ENCODE measurements around the gene SHB.

The SHB gene

DNA sequence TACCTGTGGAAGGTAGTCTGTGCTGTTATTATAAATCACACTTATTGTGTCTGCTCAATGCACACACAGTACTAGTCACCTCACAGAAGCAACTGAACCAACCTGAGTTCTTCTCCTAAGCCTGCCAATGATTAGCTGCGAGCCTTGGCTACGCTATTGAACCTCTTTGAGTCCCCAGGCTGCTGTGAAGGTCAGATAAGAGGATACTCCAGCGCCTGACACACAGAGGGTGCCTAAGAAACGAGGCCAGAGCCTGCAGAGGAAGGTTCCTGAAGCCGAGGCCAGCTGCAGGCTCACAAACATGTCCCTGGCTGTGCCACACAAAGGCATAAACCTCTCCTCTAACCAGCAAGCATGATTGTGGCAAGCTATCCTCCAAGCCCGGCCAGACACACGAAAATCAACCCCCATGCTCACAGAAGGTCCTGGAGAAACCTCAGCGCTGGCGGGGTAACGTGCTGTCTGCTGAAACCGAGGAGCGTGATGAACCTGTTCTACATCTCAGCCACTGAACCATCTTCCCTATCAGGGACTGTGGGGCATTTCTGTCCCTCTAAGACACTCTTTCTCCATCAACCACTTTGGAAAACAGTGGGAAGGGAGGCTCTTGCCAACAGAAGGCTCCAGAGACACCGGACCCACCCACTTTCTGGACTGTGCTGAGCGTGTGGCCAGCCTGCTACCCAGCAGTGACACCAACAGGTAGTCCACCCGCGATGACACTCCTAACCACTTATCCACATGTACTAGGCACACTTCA is 111.9 kb downstream of the SHB start:
- no peak for DNase-seq (ENCODE audit: extremely low read depth in 1 of 2, low read depth in 1 of 2)

DNA sequence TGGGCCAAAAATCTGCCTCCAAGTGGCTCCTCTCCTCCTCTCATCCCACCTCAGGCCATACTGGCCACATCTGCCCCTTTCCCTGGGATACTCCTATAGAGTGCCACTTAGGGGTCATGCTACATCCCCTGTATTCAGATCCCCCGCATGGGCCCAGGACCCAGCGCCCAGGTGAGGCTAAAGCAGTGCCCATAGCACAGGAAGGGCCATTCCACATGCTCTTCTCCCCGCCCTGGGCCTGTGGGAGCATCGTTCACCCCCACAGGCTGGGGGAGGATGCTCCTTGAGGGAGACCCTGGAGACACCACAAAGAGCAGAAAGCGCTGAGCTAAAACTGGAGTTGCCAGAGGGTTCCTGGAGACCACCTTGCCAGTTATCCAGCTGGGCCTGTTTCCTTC is 112.6 kb downstream of the SHB start:
- DNase-seq (ENCODE audit: extremely low read depth in 1 of 2, low read depth in 1 of 2), result no peak

DNA sequence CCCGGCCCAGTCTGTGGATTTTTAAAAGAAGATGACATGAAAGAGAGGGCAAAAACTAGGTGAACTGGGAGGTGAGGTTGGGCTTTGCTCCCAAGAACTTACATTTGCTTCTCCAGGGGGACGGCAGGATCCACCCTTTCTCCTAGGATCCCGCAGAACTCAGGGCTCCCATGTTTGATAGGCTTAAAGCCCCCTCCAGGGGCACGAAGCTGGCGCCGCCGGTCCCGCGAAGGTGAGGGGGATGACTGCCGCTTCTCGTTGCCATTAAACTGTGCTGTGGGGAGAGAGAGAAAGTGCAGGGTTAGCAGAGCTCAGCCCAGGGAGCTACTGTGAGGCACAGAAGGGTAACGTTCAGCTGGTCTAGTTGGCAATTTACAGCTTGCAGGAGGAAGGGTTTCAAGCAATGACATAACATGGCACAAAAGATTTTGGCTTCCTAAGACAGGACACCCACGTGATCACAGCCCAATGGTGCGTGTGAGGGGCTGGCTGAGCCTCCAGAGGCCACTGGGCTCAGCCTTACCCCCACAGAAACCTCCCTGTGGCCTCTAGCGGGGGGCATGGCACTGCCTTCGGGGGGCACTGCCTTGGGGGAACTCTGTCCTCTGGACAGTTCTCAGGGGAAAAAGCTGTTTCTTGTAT is 113.1 kb downstream of the SHB start:
- DNase-seq (ENCODE audit: extremely low read depth in 1 of 2, low read depth in 1 of 2), result no peak

DNA sequence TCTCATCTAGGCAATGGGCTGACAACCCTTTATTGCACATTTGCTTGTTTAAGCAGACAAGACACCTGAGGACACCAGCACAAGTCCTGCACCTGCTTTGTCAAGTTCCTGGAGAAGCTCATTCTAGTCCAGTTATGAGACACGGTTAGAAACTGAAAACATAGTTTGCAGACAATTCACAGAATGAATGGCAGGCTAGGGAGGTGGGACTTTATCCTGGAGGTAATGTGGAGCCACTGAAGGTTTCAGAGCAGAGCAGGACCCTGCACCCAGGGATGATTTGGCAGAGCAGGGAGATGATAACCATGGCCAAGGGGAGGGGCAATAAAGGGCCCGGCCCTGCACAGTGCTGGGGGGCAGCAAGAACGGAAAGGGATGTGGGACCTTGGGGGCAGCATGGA is 114.4 kb downstream of the SHB start:
- DNase-seq (ENCODE audit: extremely low read depth in 1 of 2, low read depth in 1 of 2), result no peak

DNA sequence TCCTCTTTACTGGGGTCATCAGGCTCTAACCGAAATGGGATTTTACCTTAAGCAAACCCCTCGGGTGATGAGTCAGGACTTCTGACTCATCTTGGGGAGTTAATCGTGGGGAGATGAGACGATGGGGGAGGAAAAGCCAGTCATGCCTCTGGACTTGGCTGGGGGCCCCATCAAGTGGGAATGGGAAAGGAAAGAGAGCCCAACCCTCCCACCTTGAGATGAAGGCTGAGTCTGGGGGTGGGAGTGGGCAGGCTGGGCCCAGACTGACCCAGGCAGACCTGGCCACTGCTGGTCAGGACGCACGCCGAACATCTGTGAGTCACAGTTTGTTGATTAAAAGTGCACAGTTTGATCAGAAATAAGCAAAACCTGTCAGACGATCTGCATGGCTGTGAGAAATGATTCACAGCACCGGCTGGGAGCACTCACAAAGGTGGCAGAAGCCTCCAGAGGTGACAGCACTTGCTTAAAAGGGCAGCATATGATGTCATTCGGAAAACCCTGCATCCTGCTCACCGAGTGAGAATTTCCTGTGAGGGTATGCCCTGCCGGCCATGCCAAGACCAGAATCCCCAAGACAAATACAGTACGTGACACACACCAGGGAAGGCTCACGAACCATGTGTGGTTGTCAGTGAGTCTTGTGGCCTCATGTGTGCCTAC is 115.1 kb downstream of the SHB start:
- DNase-seq (ENCODE audit: extremely low read depth in 1 of 2, low read depth in 1 of 2), result peak in 1 of 2 donors; percentile 54

DNA sequence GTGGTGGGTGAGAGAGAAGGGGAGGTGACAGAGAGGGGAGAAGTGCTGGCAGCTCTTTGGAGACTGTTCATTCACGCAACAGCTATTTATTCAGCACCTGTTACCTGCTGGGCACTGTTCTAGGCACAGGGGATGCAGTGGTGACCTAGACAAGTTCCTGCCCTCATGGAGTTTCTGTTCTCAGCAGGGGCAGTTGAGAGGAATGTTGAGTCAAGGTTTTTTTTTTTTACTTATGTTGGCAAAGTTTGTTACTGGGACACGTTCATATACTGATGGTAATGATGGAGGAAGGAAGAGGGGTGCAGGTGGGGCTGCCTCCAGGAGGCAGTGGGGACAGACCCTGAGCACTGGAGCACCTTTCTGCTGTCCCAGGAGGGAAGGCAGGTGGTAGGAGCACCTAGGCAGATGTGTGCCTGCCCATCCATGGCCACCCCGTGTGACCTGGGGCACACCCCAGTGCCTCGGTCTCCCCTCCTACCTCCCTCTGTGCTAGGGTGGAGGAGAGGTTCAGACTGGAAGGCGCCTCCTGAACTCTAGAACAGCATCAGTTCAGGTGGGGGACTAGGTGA is 115.7 kb downstream of the SHB start:
- DNase-seq (ENCODE audit: extremely low read depth in 1 of 2, low read depth in 1 of 2), result no peak

DNA sequence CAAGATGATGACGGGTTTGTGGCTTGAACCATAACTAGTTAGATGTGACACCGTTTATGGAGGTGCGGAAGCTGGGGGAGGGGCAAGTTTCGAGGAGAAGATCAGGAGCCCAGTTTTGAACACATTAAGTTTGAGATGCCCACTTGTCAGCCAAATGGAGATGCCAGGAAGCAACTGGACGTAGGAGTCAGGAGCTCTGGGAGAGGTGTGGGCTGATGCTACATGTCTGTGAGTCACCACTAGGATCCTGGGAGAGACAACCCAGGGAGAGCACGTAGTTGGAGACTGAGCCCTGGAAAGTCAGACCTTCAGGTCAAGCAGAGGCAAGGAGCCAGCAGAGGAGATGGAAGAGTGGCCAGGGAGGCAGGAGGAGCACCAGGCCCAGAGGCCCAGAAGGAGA is 116.3 kb downstream of the SHB start:
- DNase-seq (ENCODE audit: extremely low read depth in 1 of 2, low read depth in 1 of 2), result no peak

DNA sequence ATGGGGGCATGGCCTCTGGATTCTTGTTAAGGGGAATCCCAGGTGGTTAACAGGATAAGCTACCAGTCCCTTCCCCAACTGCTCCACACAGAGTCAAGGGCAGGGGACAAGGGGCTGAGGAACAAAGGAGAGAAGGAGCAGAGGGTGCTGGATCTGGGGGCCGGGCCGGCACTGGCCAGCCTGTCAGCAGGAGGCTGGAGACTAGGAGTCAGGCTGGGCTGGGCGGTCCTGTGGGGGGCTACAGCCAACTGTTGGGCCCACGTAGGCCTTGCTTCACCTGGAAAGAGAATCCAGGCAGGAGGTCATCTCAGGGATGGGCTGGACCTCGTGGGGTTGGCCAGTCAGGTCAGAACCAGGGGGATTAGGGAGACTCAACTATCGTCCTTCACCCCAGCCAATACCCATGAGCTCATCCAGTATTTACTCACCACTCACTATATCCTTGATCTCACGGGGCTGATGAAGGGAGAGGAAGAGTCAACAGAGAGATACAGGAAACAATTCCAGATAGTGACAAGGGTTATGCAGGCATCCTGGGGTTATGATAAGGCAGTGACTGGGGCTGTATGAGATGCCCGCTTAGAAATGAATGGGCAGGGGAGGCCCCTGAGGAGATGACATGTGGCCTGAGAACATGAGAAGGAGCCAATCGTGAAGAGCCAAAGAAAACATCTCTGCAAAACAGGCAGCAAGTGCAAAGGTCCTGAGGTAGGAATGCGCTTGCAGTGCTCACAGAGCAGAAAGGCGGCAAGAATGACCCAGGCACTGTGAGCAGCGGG is 117.2 kb downstream of the SHB start:
- no peak for DNase-seq (ENCODE audit: extremely low read depth in 1 of 2, low read depth in 1 of 2)

DNA sequence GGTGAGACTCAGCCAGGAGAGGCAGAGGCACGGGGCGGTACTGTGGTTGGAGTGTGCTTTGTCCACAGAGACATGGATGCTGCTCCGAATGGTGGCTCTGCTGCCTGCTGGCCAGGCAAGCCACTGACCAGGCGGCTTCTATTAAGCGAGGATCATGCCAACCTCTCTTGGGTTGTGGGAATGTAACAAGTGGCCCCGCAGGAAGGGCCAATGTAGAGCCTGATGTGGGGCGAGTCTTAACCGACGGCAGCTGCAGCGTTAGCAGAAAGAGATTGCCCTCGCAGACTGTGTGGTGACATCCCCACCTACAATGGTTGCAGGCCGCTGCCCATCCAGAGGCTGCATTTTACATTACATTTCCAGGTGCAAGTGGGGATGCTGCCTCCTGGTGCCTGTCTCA is 118.5 kb downstream of the SHB start:
- DNase-seq (ENCODE audit: extremely low read depth in 1 of 2, low read depth in 1 of 2), result no peak

DNA sequence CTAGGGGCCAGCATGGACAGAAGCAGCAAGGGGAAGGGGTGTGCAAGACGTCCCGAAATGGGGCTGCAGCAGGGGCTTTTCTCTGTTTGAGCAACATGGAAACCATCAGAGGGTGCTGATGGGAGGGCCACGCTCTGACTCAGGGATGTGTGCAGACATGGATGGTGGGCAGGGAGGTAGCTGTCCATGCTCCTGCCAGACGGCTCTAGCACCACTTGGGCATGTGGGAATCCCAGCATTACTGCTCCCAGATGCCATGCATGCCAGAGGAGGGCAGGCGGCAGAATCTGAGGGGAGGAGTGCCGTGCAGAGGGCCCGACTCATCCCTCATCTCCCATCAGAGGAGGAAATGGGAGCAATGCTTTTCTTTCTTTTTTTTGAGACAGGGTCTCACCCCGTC is 119.5 kb downstream of the SHB start:
- no peak for DNase-seq (ENCODE audit: extremely low read depth in 1 of 2, low read depth in 1 of 2)

DNA sequence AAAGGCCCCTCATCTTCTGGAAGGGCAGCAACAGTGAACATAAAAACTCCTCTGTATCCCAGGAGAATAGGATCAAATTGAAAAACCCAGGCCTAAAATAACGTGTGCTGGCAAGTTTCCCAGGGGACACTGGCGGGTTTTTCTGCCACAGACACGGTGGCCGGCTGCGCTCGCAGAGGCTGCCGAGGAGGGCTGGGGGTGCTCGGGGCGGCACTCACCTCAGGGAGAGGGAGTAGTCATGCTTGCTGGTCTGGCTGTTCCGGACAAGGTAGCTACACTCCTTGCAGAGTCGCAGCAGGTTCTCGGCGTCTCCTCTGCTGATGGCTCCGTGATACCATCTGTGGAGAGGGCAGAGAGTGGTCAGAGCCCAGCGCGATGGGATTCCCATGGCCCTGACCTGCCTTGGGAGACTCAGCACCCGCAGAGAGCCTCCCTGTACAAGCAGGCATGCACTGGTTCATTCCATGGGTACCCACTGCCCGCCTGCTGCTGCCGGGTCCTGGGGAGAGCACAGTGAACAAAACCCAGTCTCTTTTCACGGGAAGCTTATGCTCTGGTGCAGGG is 120.5 kb downstream of the SHB start:
- DNase-seq (ENCODE audit: extremely low read depth in 1 of 2, low read depth in 1 of 2), result no peak

DNA sequence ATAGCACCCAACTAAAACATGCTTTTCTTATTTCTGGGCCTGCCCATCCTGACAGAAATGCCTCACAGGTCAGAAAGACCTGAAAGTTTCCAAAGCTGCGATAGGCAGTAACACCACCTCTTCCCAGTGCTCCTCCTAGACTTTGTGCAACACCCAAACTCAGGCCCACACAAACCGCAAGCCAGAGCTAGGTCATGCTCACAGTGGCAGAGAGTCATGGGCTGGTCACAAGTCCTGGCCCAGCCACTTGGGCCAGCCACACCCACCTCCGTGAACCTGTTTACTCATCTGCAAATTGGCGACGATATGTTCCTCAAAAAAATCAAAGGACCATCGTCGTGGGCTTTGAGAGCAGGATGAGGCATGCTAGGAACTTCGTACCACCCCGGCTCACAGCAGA is 121.0 kb downstream of the SHB start:
- no peak for DNase-seq (ENCODE audit: extremely low read depth in 1 of 2, low read depth in 1 of 2)

DNA sequence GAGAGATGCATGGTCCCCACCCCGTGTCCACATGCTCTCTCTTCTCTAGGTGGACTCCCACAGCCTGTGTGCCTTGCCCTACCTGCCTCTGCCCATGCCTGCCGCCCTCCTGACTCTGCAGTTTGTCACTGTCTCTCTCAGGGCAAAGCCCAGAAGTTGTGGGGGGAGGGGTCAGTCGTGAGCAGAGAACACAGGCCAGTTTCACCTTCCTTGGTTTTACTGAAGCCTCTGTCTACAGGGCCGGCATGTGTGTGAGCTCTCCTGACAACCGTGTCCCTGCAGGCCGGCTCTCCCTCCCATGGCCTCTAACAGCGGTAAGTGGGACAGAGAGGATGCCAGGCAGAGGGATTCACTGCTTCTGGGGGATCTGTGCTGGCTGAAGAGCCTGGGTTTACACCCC is 121.6 kb downstream of the SHB start:
- no peak for DNase-seq (ENCODE audit: extremely low read depth in 1 of 2, low read depth in 1 of 2)

DNA sequence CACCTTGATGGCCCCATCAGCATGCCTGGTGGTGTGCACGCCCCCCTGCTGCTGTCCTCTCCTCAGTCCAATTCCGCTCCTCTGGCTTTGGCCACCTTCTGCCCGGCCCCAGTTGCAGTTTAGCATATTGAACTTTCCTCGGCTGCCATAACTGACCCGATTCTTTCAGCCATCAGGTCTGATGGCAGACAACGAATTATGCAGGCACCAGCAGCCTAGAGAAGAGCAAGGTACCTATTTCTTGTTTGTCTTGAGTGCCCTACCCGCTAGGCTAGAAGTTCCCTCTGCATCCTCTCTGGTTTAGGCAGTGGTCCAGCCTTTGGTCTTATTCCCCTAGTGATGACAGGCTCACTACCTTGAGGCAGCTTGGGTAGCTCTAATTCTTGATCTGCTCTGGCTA is 122.1 kb downstream of the SHB start:
- no peak for DNase-seq (ENCODE audit: extremely low read depth in 1 of 2, low read depth in 1 of 2)

DNA sequence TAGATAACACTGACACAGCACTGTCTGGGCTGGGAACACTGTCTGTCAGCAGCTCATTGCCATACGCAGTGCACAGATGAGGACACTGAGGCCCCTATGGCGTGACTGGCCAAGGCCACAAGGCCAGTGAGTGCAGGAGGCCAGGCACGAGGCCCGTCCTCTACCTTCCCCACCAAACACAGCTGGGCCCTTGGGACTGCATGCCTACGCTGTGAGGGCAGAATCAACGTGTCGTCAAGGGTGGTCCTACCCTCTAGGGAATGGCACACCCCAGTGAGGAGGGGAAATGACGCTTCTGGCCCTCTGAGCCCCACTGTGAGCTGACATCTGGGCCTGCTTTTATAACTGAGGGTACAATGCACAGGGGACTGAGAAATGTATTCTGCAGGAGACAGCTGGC is 123.0 kb downstream of the SHB start:
- no peak for DNase-seq (ENCODE audit: extremely low read depth in 1 of 2, low read depth in 1 of 2)

DNA sequence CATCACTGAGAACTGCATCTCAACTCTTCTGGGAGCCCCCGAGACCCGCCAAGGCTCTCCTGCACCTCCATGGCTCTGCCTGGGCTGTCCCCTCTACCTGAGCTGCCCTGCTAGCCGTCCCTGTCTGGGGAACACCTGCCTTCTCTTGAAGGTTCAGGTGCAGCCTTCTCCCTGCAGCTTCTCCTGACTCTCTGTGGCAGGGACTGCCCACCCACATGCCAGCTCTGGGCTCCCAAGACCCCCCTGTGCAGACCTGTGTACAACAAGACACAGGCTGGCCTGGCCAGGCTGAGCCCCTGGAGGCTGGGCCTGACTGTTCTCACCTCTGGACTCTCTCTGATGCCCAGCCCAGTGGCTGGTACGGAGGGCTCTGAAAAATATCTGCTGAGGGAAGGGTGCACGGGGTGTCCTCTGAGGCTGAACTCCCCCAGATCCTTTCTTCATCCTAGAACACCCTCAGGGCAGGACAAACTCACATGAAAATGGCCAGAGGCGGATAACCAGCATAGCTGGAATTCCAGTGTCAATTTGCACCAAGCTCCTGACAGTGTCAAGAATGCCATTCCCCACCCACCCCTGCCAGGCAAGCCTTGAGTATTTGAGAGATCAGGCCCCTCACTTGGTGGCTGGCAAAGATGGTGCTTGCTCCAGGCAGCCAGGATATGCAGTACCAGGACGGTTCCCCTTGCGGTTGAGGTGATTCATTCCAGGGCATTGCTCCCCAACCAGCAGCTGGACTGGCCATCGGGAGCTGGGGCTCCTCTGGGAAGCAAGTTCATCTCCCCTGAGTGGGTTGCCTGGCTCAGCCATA is 124.2 kb downstream of the SHB start:
- DNase-seq (ENCODE audit: extremely low read depth in 1 of 2, low read depth in 1 of 2), result no peak

DNA sequence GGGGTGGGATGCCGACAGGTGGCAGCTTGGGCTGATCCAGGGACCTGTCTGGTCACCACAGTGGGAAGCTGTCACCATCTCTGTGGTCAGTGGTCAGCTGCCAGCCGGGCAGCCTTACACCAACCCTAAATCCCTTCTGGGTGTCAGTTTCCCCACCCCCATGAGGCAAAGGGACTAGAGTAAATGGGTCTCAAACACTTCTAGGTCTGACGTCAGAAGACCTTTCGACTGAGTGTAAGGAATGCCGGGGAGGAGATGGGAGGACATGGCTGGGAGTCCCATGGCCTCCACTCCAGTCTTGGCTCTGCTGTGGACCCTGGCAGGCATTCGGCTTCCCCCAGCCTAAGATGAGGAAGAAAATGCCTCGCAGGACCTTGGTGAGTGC is 124.8 kb downstream of the SHB start:
- DNase-seq (ENCODE audit: extremely low read depth in 1 of 2, low read depth in 1 of 2), result no peak

DNA sequence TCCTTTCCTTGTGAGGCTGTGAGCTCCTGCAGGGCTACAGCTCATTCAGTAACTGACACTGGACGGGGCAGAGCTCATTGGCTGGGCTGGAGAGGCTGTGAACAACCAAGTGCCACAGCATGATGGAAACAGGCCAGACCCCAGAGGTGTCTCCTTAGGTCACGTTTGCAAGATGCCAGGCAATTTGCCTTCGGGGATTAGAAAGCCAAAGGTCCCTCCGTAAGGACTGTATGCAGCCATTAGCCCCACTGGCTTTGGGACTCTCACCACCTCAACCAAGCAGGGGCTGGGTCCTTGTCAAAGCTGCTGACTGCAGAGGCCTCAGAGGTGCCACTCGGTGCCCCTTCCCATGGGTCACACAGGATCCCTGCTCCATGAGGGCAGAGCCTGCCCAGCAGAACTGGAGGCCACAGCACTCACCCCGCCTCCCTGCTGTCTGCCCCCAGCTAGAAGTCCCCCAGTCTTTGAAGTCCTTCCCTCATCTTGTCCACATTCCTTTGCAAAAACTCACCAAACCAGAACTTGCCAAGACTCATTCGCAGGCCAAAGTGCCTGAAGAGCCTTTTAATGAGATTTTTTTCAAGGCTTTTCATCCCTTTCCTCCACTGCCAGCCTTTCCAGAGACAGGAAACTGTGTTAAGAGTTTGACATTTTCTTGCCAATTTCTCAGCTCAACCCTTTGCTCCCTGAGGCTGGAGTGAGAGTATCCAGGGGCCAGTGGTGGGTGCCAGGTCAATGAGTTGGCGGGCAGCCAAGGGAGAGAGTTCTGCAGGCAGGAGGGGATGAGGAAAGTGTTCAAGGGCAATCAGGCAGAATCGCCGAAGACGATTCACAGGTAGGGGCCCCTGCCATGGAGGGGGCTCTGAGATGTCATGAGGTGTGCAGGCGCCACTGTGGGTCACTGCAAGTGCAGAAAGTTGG is 125.4 kb downstream of the SHB start:
- DNase-seq (ENCODE audit: extremely low read depth in 1 of 2, low read depth in 1 of 2), result no peak

Measured in stimulated activated CD8-positive, alpha-beta memory T cell treated with anti-CD3 and anti-CD28 coated beads, Interleukin-7, amount 100 ng/mL, for 48 hours (primary cell).